AG08395 (cell line): ENCODE data around the gene IQSEC3.

ENCODE experiments used
- DNase-seq: peaks from one replicate; pipeline ENCODE4 v3.0.0; 2012; ENCODE audit warnings: mixed read lengths, low spot score

Gene IQSEC3

DNA sequence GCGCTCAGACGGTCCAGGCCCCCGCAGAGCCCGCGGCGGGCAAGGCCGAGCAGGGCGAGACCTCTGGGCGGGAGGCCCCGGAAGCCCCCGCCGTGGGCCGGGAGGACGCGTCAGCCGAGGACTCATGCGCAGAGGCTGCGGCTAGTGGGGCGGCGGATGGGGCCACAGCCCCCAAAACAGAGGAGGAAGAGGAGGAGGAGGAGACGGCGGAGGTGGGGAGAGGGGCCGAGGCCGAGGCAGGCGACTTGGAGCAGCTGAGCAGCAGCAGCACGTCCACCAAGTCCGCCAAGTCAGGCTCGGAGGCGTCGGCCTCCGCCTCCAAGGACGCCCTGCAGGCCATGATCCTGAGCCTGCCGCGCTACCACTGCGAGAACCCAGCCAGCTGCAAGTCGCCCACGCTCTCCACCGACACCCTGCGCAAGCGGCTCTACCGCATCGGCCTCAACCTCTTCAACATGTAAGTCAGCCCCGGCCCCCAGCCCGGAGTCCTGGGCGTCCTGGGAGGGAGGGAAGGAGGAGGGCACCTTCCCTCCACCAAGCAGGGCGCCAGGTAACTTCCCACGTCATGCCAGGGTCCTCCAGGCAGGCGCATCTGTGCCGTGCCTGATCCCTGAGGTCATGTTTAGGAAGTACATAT, 72.4 kb downstream of the IQSEC3 start:
- DNase-seq: no peak

DNA sequence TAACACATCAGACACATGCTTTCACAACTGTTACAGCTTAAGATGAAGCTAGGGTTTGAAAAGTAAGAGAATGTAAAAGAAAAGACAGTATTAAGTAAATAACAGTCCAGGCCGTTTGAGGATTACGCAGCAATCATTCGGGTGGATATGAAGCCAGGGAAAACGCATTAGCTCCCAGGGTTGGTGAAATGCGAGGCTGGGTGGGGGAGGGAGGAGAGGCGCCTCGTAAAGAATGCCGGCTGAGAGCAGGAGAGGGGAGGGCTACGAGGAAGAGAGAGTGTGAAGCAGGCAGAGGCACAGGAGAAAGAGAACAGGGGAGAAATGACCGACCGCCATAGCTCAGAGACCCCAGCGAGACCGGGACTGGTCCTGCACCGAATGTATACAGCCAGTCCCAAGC, 73.0 kb downstream of the IQSEC3 start:
- no peak for DNase-seq

DNA sequence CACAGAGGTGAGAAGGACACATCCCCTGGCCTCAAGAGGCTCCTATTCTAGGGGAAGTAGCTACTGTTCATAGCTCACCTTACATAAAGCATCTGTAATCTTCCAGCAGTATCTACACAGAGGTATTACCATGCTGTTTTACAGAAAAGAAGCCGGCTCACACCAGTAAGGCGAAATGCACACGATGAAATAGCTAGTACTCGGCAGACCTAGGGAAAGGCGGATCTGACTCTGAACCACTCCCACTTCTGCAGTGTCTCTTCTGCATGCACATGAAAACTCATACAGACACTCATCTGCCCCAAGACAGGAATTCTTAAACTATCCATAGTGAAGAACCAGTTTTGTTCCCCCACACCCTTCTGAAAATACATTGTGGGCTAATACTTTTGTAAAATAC, 73.6 kb downstream of the IQSEC3 start:
- no peak for DNase-seq

DNA sequence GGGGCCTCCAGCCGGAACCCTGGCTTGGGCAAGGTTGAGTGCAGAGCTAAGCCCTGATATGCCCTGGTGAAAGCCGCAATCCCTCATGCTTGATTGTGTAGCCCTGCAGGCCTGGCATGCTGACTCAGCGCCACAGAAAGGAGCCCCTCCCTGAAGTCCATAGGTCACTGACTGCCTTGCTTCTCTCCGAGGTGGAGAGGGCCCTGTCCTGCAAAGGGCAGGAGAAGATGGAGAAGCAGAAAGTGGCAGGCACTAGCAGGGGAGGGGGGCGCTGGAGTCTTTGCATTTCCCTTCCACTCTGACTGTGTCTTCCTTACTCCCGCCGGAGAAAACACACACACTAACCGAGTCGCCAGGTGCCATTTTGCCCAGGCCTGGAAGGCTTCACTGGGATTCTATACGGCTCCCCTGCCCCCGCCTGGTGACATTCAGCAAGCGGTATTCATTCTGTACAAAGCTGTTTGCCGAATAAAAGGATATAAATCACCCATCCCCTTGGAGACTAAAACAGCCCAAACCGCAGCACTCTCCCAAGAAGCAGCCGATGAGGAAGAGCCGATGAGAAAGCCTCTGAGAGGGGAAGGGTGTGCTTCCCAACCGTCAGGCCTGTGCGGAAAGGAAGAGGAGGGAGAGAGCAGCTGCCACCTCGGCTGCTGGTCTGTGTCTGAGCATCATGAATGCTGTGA, 77.5 kb downstream of the IQSEC3 start:
- DNase-seq: no peak

DNA sequence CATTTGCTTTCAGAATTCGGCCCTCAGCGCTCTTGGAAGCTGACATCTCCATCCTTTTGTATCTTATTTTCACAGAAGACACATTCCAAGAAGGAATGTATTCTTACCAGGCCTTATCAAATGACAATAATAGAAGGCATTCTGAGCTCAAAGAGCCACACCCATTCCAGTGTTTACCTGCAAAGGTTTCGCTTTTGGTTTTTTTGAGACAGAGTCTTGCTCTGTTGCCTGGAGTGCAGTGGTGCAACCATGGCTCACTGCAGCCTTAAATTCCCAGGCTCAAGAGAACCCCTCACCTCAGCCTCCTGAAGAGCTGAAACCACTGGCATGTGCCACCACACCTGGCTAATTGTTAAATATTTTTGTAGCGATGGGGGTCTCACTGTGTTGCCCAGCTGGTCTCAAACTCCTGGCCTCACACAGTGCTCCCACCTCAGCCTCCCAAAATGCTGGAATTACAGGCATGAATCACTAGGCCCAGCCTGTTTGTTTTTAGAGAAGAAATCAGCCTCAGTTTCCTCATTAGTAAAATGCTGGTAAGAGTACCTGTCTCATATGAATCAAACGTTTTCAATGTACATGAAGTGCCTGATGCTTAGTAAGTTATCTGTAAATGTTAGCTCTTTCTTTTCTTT, 78.2 kb downstream of the IQSEC3 start:
- DNase-seq: no peak

- no peak for DNase-seq
Observed at GRCh38 chr12:145369-145960, 78.9 kb downstream of the IQSEC3 start.

DNA sequence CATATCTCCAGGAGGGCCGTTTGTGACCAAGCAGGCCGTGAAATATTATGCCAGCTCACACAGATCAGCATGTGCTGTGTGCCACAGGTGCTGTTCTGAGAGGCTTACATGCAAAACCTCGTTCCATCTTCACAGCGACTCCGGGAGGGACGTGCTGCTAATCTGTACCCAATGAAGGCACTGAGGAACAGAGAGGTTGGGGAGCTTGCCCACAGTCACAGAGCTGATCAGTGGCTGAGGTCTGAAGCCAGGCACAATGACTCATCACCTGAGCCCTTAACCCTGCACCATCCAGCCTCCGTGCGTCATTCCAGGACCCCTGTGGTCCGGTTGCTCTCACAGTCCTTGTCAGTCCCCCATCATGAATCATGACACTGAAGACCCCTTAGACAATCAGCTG, 80.7 kb downstream of the IQSEC3 start:
- DNase-seq: no peak

DNA sequence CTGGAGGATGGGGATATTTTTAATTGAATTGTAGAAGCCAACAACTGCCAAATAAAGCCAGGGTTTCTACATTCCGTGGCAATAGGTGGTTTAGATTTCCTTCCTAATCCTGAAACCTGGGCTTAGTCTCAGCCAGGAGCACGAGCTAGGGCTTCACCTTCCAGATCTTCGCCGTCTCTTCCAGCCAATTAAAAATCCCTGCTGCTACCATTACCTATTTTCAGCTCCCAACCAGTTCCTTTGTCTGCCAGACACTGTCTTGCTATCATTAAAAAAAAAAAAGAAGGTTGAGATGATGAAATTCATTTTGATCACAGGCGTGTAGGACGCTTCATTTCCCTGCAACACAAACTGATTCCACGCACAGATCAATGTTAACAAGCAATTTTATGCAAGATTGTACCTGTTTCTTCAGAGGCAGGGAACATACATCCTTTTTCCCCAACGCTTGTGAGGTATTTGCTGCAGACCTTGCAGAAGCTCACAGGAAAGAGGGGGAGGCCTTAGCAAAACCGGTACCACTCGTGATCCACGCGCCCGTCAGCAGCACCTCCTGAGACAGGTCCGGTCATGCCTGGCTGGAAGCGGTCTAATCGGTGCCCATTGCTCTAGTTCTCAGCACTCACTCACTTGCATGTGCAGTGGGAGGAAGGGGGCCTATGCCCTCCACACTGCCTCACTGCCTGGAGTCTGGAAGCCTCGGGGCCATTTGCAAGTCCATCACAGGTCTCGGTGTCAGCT, 82.3 kb downstream of the IQSEC3 start:
- no peak for DNase-seq

- DNase-seq: no peak
Observed at GRCh38 chr12:151579-151978, 85.0 kb downstream of the IQSEC3 start.

DNA sequence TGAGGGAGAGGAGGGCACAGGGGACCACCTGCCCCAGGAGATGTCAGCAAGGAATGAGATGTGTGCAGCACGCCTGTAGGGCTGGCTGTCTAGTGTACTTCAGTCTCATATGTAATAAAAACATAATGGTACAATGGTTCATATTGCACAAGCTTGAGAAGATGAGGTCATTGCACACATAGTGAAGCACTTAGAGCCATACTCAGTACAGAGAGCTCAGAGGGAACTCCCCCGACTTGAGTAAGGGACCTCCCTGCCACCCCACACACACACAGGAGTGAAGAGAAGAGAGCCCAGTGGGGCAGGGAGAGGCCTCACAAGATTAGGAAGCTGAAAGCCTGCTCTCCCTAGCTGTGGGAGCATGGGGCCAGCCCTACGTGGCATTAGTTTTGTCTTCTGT, 85.9 kb downstream of the IQSEC3 start:
- no peak for DNase-seq

GRCh38 chr12:153080-153746, 86.6 kb downstream of the IQSEC3 start:
- peak; percentile 71 for DNase-seq

DNA sequence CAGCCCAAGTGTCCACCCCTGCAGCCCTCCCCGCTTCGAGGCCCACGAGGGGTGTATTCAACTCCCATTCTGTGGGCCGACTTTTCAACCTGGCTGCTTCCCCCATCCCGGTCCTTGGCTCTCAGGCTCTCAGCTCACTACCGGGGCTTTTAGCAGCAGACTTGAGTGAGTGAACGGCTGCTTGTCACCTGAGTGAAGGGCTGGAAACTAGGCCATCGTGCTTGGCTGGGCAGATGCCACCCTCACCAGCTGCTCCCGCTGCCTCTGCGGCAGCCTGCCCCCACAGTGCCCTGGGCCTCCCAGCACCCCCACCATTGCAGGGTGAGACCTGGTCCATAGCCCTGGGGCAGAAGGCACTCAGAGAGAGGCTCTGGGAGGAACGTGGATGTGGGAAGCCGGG, 87.5 kb downstream of the IQSEC3 start:
- no peak for DNase-seq

DNA sequence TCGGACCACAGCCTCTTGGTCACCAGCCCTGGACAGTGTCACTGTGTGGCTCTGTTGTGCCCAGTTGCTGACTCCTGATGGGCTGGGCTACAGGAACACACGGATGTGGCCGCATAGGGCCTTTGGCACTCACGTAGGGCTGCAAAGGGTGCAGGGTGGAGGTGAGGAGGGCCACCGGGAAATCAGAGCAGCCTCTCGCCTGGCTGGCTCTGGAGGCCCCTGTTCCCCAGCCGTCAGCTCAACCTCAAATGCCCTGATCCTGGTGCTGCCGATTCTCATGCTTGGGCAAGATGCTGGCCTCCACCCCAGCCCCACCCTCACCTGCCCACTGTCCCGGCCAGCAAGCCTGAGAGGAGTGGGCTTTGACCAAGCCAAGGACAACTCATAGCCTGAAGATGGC, 88.4 kb downstream of the IQSEC3 start:
- no peak for DNase-seq

- DNase-seq: no peak
Observed at GRCh38 chr12:155646-156045, 89.1 kb downstream of the IQSEC3 start.

DNA sequence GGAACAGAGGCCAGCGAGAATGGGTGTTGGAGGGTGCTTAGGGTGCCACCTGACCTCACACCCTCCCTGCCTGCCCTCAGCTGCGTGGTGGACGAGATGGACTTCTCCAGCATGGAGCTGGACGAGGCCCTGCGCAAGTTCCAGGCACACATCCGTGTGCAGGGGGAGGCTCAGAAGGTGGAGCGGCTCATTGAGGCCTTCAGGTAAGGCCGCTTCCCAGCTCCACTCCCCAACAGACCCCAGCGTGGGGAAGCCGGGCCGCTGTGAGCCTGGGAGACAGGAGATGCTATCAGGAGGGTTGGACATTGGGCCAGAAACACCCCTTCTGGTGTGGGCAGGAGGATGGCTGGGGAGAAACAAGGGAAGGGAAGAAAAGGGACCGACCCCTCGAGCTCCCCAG, 90.4 kb downstream of the IQSEC3 start:
- no peak for DNase-seq

GRCh38 chr12:157644-158043, 91.1 kb downstream of the IQSEC3 start:
- no peak for DNase-seq

- DNase-seq: no peak
Observed at GRCh38 chr12:159156-159782, 92.7 kb downstream of the IQSEC3 start.

- no peak for DNase-seq
Observed at GRCh38 chr12:160858-161257, 94.3 kb downstream of the IQSEC3 start.

- DNase-seq: no peak
Observed at GRCh38 chr12:161823-162222, 95.3 kb downstream of the IQSEC3 start.

DNA sequence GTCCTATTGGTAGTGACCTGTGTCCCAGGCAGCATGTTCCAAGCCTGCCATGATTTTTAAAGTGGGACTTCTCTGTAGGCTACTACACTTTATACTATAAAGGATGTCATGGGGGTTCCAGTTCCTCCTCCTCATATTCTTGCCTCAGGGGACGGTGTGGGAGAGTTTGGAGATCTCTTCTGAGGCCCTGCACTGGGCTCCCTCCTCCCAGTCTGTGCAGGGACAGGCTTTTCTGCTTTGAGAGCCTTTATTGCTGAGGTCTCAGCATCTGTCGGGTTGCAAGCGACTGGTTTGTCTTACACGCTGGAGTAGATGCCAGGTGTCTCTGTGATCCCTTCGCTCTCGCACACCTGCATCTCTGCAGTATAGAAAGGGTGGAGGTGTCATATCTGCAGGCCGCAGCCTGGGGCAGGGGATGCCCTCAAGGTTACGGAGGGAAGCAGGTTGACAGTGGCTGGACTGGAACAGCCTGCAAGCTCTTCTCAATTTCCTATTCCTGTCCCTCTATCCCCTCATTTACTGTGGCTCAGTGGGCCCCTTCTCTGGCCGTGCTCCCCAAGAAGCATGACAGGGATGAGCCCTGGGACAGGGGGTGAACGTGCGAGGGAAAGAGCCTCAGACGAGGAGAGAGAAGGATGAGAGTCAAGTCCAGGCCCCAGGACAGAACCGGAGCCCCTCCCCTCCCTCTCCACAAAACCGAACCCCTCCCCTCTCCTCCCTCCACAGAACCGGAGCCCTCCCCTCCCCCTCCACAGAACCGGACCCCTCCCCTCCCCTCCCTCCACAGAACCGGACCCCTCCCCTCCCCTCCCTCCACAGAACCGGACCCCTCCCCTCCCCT, 96.1 kb downstream of the IQSEC3 start:
- no peak for DNase-seq
